Neural progenitor cell (in vitro differentiated cells): ENCODE results near the gene TCAIM. TPM values are rescaled to one million over a fixed set of nuclear protein-coding genes. Genes with fewer than 3 reads are reported as not detected.

ENCODE experiments used
- DNase-seq: peaks from one replicate; pipeline ENCODE4 v3.0.0-alpha.2; 2016; ENCODE audit warnings: low spot score
- H2AFZ ChIP-seq: fragments of 200-600 bp; sonication (generic); replicated peaks from 2 replicates; pipeline ENCODE4 v1.6.1; 2016; ENCODE audit warnings: antibody characterized with exemption
- H3F3A ChIP-seq: fragments of 200-600 bp; sonication (generic); 2 replicates; pipeline ENCODE4 v1.6.1; 2016; ENCODE audit warnings: antibody characterized with exemption, low read depth
- H3K27ac ChIP-seq: fragments of 200-600 bp; sonication (generic); 2 replicates; pipeline ENCODE4 v1.5.1; 2016; ENCODE audit warnings: mild to moderate bottlenecking
- H3K27me3 ChIP-seq: fragments of 200-600 bp; sonication (generic); 2 replicates; pipeline ENCODE4 v1.6.1; 2016; ENCODE audit warnings: mild to moderate bottlenecking, moderate library complexity
- H3K36me3 ChIP-seq: fragments of 200-600 bp; sonication (generic); 2 replicates; pipeline ENCODE4 v1.5.1; 2016
- H3K4me1 ChIP-seq: fragments of 200-600 bp; sonication (generic); 2 replicates; pipeline ENCODE4 v1.6.1; 2016; ENCODE audit warnings: mixed run types
- H3K4me2 ChIP-seq: fragments of 200-600 bp; sonication (generic); 2 replicates; pipeline ENCODE4 v1.6.1; 2016
- H3K4me3 ChIP-seq: fragments of 200-600 bp; sonication (generic); 2 replicates; pipeline ENCODE4 v1.5.1; 2016
- H3K79me2 ChIP-seq: fragments of 200-600 bp; sonication (generic); 2 replicates; pipeline ENCODE4 v1.6.1; 2016; ENCODE audit warnings: low read depth
- H3K9ac ChIP-seq: fragments of 200-600 bp; sonication (generic); 2 replicates; pipeline ENCODE4 v1.6.1; 2016
- H3K9me3 ChIP-seq: fragments of 200-600 bp; sonication (generic); 2 replicates; pipeline ENCODE4 v1.5.1; 2016; ENCODE audit warnings: low read depth
- H4K20me1 ChIP-seq: fragments of 200-600 bp; sonication (generic); 2 replicates; pipeline ENCODE4 v1.6.1; 2016; ENCODE audit warnings: low read depth
- H3K27ac Mint-ChIP-seq: 3 replicates; pipeline ENCODE4 v1.8.0; 2021; ENCODE audit warnings: mixed read lengths
- H3K27me3 Mint-ChIP-seq: 2 replicates; pipeline ENCODE4 v1.8.0; 2022; ENCODE audit warnings: low read depth, mild to moderate bottlenecking, inconsistent platforms, moderate library complexity, mixed read lengths; ENCODE audit not compliant: insufficient read depth
- H3K36me3 Mint-ChIP-seq: 3 replicates; pipeline ENCODE4 v1.8.0; 2021; ENCODE audit warnings: mixed read lengths
- H3K4me1 Mint-ChIP-seq: 3 replicates; pipeline ENCODE4 v1.8.0; 2021; ENCODE audit warnings: mixed read lengths
- H3K4me3 Mint-ChIP-seq: 3 replicates; pipeline ENCODE4 v1.8.0; 2021; ENCODE audit warnings: mild to moderate bottlenecking, moderate library complexity, mixed read lengths
- H3K9me3 Mint-ChIP-seq: 3 replicates; pipeline ENCODE4 v1.8.0; 2020; ENCODE audit warnings: mixed read lengths
- EZH2 ChIP-seq: fragments of 200-600 bp; sonication (generic); IDR thresholded peaks from 2 replicates; pipeline ENCODE4 v1.6.1; 2017; ENCODE audit warnings: antibody characterized with exemption, mild to moderate bottlenecking, moderate library complexity
- EZH2phosphoT487 ChIP-seq: fragments of 200-600 bp; sonication (generic); IDR thresholded peaks from 2 replicates; pipeline ENCODE4 v1.6.1; 2017; ENCODE audit warnings: antibody characterized with exemption
- total RNA-seq: library from RNA; depleted of rRNA; stranded (reverse); fragments of >200 nt; gene quantifications from 2 replicates; pipeline ENCODE4 v1.2.3, GENCODE V29; 2015; ENCODE audit warnings: low replicate concordance
- TF ChIP-seq, protein P1 (sequence below): fragments of 200-600 bp; sonication (generic); IDR thresholded peaks from 2 replicates; pipeline ENCODE4 v1.5.1; 2017; ENCODE audit warnings: antibody characterized with exemption, mild to moderate bottlenecking

TCAIM gene
- total RNA-seq, 1 donor from 2014 or later, result 31.8 TPM

DNA sequence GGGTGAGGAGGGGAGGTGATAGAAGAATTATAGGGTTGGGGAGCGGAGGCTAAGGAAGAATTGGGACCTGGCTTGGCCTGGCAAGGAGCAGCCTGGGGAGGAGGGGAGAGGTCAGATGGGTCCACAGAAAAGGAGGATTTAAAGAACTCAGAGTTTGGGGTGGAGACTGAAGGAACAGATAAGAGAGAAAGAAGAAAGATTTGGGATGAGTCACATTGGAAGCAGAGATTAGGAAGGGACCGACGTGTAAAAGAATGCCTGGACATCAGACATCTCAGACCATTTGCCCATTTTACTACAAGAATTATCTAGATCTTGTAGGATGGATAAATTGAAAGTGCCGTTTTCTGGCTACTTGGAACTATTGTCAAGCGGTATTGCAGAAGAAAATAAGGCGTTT is 10.4 kb downstream of the TCAIM start:
- no peak overlapping the region for H3K4me2 ChIP-seq
- H4K20me1 ChIP-seq, result no peaks in the 10 kb centered on the region
- H3K27ac Mint-ChIP-seq, result no peak overlapping the region
- H3K36me3 ChIP-seq, result no peaks in the 10 kb centered on the region
- peaks cover 52% of the 10 kb centered on the region for H3K79me2 ChIP-seq
- H3K4me1 Mint-ChIP-seq, result no peaks in the 10 kb centered on the region
- H3K9ac ChIP-seq, result no peak overlapping the region
- no peak overlapping the region for H3K4me3 ChIP-seq
- H2AFZ ChIP-seq, result no peak overlapping the region
- H3K9me3 ChIP-seq, result no peaks in the 10 kb centered on the region
- peaks cover 8% of the 10 kb centered on the region for H3K9me3 Mint-ChIP-seq
- peaks cover 17% of the 10 kb centered on the region for H3K4me1 ChIP-seq
- H3F3A ChIP-seq, result no peaks in the 10 kb centered on the region
- H3K4me3 Mint-ChIP-seq, result no peak overlapping the region
- no peak overlapping the region for H3K27ac ChIP-seq
- H3K27me3 ChIP-seq, result no peaks in the 10 kb centered on the region
- H3K36me3 Mint-ChIP-seq, result peaks cover 22% of the 10 kb centered on the region
- TF ChIP-seq EZH2phosphoT487 (no peak), EZH2 (no peak)
- TF ChIP-seq, protein P1, sequence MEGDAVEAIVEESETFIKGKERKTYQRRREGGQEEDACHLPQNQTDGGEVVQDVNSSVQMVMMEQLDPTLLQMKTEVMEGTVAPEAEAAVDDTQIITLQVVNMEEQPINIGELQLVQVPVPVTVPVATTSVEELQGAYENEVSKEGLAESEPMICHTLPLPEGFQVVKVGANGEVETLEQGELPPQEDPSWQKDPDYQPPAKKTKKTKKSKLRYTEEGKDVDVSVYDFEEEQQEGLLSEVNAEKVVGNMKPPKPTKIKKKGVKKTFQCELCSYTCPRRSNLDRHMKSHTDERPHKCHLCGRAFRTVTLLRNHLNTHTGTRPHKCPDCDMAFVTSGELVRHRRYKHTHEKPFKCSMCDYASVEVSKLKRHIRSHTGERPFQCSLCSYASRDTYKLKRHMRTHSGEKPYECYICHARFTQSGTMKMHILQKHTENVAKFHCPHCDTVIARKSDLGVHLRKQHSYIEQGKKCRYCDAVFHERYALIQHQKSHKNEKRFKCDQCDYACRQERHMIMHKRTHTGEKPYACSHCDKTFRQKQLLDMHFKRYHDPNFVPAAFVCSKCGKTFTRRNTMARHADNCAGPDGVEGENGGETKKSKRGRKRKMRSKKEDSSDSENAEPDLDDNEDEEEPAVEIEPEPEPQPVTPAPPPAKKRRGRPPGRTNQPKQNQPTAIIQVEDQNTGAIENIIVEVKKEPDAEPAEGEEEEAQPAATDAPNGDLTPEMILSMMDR, result no peak
- H3K27me3 Mint-ChIP-seq, result peaks cover 2% of the 10 kb centered on the region
- no peak for DNase-seq

DNA sequence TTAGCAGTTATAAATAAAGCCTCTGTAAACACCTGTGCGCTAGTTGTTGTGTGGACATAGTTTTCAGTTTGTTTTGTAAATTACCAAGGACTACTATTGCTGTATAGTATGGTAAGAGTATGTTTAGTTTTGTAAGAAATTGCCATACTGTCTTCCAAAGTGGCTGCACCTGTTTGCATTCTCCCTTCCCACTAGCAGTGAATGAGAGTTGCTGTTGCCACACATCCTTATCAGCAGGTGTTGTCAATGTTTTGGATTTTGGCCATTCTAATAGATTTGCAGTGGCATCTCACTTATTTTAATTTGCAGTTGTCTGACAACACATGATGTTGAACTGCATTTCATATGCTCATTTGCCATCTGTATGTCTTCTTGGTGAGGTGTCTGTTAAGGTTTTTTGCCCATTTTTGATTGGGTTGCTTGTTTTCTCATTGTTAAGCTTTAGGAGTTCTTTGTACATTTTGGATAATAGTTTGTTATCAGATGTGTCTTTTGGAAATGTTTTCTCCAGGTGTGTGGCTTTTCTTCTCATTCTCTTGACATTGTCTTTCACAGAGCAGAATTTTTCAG is 14.9 kb downstream of the TCAIM start:
- TF ChIP-seq EZH2phosphoT487, result no peak
- TF ChIP-seq, protein P1, result no peak
- no peak for TF ChIP-seq EZH2
- no peaks in the 10 kb centered on the region for H4K20me1 ChIP-seq
- Mint-ChIP-seq H3K4me3 (no peak overlapping the region), H3K27me3 (no peaks in the 10 kb centered on the region), H3K27ac (no peak overlapping the region), H3K36me3 (peaks cover 25% of the 10 kb centered on the region), H3K4me1 (peaks cover 4% of the 10 kb centered on the region), H3K9me3 (peaks cover 7% of the 10 kb centered on the region)
- H2AFZ ChIP-seq, result no peak overlapping the region
- H3K9ac ChIP-seq, result no peak overlapping the region
- no peaks in the 10 kb centered on the region for H3K9me3 ChIP-seq
- no peaks in the 10 kb centered on the region for H3K27me3 ChIP-seq
- no peak overlapping the region for H3K4me2 ChIP-seq
- H3K4me1 ChIP-seq, result peaks cover 22% of the 10 kb centered on the region
- H3K36me3 ChIP-seq, result no peaks in the 10 kb centered on the region
- no peak overlapping the region for H3K27ac ChIP-seq
- no peak for DNase-seq
- H3K79me2 ChIP-seq, result peaks cover 56% of the 10 kb centered on the region
- peaks cover 7% of the 10 kb centered on the region for H3F3A ChIP-seq
- no peak overlapping the region for H3K4me3 ChIP-seq

DNA sequence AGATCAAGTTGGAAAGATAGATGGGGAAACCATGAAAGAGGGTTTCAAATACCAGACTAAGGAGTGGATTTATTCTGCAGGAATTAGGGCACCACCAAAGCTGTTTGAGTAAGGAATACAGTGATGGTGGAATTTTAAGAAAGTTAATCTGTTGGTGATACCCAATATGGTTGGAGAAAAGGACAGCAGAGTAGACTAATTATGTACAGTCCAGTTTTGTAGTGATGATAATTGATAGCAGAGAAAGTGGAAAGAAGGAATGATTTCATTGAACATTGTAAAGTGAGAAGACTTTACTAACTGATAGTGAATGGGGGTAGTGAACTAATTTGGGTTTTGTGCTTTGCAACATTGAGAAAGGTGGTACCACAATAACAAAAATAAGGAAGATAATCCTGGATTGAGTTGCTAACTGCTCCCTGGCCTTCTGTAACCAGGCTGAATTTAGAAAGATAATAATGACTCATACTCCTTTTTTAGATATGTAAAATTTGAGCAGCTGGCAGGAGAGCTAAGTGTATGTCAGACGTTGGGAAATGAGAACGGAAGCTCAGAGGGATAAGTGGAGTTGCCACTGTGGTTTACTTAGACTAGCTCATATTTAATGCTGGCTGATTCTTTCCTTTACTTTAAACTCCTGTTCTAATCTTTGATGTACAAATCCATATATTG is 16.9 kb downstream of the TCAIM start:
- Mint-ChIP-seq H3K27me3 (no peaks in the 10 kb centered on the region), H3K9me3 (peaks cover 7% of the 10 kb centered on the region), H3K4me3 (no peak overlapping the region), H3K4me1 (peaks cover 19% of the 10 kb centered on the region), H3K36me3 (peaks cover 23% of the 10 kb centered on the region), H3K27ac (no peak overlapping the region)
- Histone ChIP-seq H3K9ac (no peak overlapping the region), H4K20me1 (peaks cover 8% of the 10 kb centered on the region), H3K27me3 (no peaks in the 10 kb centered on the region), H3K4me3 (no peak overlapping the region), H3K4me1 (peaks cover 32% of the 10 kb centered on the region), H2AFZ (no peak overlapping the region), H3K9me3 (no peaks in the 10 kb centered on the region), H3K27ac (no peak overlapping the region), H3K36me3 (no peaks in the 10 kb centered on the region), H3K4me2 (peak overlapping the region; percentile 44), H3F3A (peaks cover 25% of the 10 kb centered on the region), H3K79me2 (peaks cover 54% of the 10 kb centered on the region)
- DNase-seq, result no peak
- TF ChIP-seq EZH2, result no peak
- TF ChIP-seq EZH2phosphoT487, result no peak
- TF ChIP-seq, protein P1, result no peak
